LNCAP (cell line): ENCODE measurements around the gene OSBPL2.

Source experiments
- CTCF ChIP-seq: fragments of 450-650 bp; IDR thresholded peaks from 2 replicates; pipeline ENCODE4 v1.5.1; 2017; ENCODE audit warnings: mild to moderate bottlenecking

OSBPL2 gene

GRCh38 chr20:62201173-62202082 lies 36.9 kb upstream of the OSBPL2 start:
- TF ChIP-seq CTCF: no peak

GRCh38 chr20:62202083-62202395 lies 36.3 kb upstream of the OSBPL2 start:
- no peak for TF ChIP-seq CTCF

GRCh38 chr20:62202676-62203377 lies 35.5 kb upstream of the OSBPL2 start:
- no peak for TF ChIP-seq CTCF

GRCh38 chr20:62203378-62204030 lies 34.8 kb upstream of the OSBPL2 start:
- no peak for TF ChIP-seq CTCF

- no peak for TF ChIP-seq CTCF
Observed at GRCh38 chr20:62205618-62206387, 32.5 kb upstream of the OSBPL2 start.

- no peak for TF ChIP-seq CTCF
Observed at GRCh38 chr20:62206388-62206775, 31.9 kb upstream of the OSBPL2 start.
